ENCODE data around the gene MPZL2.

DNA sequence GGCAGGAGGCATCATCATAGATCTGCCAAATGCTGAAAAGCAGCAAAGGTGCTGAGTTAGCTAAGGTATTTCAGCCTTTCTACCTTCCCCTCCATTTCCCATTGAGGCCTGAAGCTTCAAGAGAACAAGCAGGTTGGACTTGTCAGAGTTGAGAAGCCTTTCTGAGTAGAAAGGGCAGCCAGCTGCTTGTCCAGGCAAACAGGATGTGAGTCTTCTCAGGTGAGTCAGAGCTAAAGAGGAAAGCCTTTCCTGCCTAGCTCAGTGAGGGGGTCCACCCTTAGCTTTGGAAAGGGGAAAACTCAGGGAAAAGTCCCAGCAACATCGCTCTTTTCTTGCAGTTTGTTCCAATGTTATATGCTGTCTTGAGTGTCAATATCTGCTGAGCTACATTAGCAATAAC lies 13.2 kb upstream of the MPZL2 start:
- TF ChIP-seq ETV6 (CRISPR knock-in tag; IDR thresholded peaks at IDR 0.05): no peak
- TF ChIP-seq NFE2L1 (CRISPR knock-in tag; IDR thresholded peaks at IDR 0.05): no peak
- TF ChIP-seq CTCF (IDR thresholded peaks at IDR 0.05): no peak
- TF ChIP-seq SMAD3 (CRISPR knock-in tag; IDR thresholded peaks at IDR 0.05; ENCODE audit: borderline replicate concordance): no peak
- TF ChIP-seq ZNF263 (CRISPR knock-in tag; IDR thresholded peaks at IDR 0.05; ENCODE audit: low read depth): no peak
- TF ChIP-seq, protein P1, sequence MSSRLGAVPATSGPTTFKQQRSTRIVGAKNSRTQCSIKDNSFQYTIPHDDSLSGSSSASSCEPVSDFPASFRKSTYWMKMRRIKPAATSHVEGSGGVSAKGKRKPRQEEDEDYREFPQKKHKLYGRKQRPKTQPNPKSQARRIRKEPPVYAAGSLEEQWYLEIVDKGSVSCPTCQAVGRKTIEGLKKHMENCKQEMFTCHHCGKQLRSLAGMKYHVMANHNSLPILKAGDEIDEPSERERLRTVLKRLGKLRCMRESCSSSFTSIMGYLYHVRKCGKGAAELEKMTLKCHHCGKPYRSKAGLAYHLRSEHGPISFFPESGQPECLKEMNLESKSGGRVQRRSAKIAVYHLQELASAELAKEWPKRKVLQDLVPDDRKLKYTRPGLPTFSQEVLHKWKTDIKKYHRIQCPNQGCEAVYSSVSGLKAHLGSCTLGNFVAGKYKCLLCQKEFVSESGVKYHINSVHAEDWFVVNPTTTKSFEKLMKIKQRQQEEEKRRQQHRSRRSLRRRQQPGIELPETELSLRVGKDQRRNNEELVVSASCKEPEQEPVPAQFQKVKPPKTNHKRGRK (CRISPR knock-in tag; IDR thresholded peaks at IDR 0.05; ENCODE audit: borderline replicate concordance): no peak
- no peak for TF ChIP-seq TCF7 (CRISPR knock-in tag; IDR thresholded peaks at IDR 0.05; ENCODE audit: low read depth)
- no peak for TF ChIP-seq ZBTB43 (CRISPR knock-in tag; IDR thresholded peaks at IDR 0.05)
- no peak for TF ChIP-seq RELA (CRISPR knock-in tag; IDR thresholded peaks at IDR 0.05; ENCODE audit: borderline replicate concordance)
- no peak for TF ChIP-seq IRF2 (CRISPR knock-in tag; IDR thresholded peaks at IDR 0.05; ENCODE audit: borderline replicate concordance, low read depth)
- no peak for TF ChIP-seq CREB1 (CRISPR knock-in tag; IDR thresholded peaks at IDR 0.05)
- TF ChIP-seq CBFB (CRISPR knock-in tag; IDR thresholded peaks at IDR 0.05; ENCODE audit: low read depth): no peak
- TF ChIP-seq E2F5 (CRISPR knock-in tag; IDR thresholded peaks at IDR 0.05): no peak

Data from WTC11 (cell line).